ENCODE measurements around the gene AEBP2.
"Not testable (repeated sequence)": the region's sequence is repeated elsewhere in the genome, so short reads cannot be mapped to it uniquely, and the experiment has no call there.

- TF ChIP-seq, protein P1, sequence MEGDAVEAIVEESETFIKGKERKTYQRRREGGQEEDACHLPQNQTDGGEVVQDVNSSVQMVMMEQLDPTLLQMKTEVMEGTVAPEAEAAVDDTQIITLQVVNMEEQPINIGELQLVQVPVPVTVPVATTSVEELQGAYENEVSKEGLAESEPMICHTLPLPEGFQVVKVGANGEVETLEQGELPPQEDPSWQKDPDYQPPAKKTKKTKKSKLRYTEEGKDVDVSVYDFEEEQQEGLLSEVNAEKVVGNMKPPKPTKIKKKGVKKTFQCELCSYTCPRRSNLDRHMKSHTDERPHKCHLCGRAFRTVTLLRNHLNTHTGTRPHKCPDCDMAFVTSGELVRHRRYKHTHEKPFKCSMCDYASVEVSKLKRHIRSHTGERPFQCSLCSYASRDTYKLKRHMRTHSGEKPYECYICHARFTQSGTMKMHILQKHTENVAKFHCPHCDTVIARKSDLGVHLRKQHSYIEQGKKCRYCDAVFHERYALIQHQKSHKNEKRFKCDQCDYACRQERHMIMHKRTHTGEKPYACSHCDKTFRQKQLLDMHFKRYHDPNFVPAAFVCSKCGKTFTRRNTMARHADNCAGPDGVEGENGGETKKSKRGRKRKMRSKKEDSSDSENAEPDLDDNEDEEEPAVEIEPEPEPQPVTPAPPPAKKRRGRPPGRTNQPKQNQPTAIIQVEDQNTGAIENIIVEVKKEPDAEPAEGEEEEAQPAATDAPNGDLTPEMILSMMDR (optimal IDR thresholded peaks at IDR 0.05 in 1 of 3, IDR thresholded peaks at IDR 0.05 in 1 of 3, conservative IDR thresholded peaks at IDR 0.05 in 1 of 3; ENCODE audit: extremely low read depth in 1 of 3, insufficient read depth in 2 of 3, low read length in 3 of 3) = not testable (repeated sequence)
- not testable (repeated sequence) for TF ChIP-seq EZH2 (IDR thresholded peaks at IDR 0.05; ENCODE audit: low read length)
Observed at GRCh38 chr12:19392644-19393043, 46.6 kb upstream of the AEBP2 start.
